ENCODE measurements around the gene CCNL1.
"Not testable (repeated sequence)": the region's sequence is repeated elsewhere in the genome, so short reads cannot be mapped to it uniquely, and the experiment has no call there.

The CCNL1 gene

GRCh38 chr3:157159762-157160657 is at the start of gene CCNL1:
CCNL1 (minus strand) TSS chr3:157160147; CDS start chr3:157160094, 53 bp downstream.
- peak; percentile 97 for DNase-seq

- no peak for DNase-seq
Observed at GRCh38 chr3:157204880-157205279, 44.9 kb upstream of the CCNL1 start.

- DNase-seq, result no peak
Observed at GRCh38 chr3:157204431-157204830, 44.5 kb upstream of the CCNL1 start.

GRCh38 chr3:157201648-157202278 is 41.8 kb upstream of the CCNL1 start:
- no peak for DNase-seq

GRCh38 chr3:157199841-157200240 is 39.9 kb upstream of the CCNL1 start:
- DNase-seq, result no peak

- no peak for DNase-seq
Observed at GRCh38 chr3:157195965-157196364, 36.0 kb upstream of the CCNL1 start.

- DNase-seq, result not testable (repeated sequence)
Observed at GRCh38 chr3:157191149-157191548, 31.2 kb upstream of the CCNL1 start.

GRCh38 chr3:157190380-157190872 is 30.5 kb upstream of the CCNL1 start:
- DNase-seq, result no peak

- DNase-seq, result no peak
Observed at GRCh38 chr3:157188391-157188790, 28.4 kb upstream of the CCNL1 start.

- no peak for DNase-seq
Observed at GRCh38 chr3:157182879-157183278, 22.9 kb upstream of the CCNL1 start.

- DNase-seq, result no peak
Observed at GRCh38 chr3:157180262-157180661, 20.3 kb upstream of the CCNL1 start.

GRCh38 chr3:157179365-157179803 is 19.4 kb upstream of the CCNL1 start:
- no peak for DNase-seq

- not testable (repeated sequence) for DNase-seq
Observed at GRCh38 chr3:157178503-157179364, 18.8 kb upstream of the CCNL1 start.

GRCh38 chr3:157177801-157178453 is 18.0 kb upstream of the CCNL1 start:
- not testable (repeated sequence) for DNase-seq

GRCh38 chr3:157176934-157177333 is 17.0 kb upstream of the CCNL1 start:
- no peak for DNase-seq

GRCh38 chr3:157175691-157176507 is 16.0 kb upstream of the CCNL1 start:
- peak; percentile 37 for DNase-seq

- peak; percentile 98 for DNase-seq
Observed at GRCh38 chr3:157174649-157175498, 14.9 kb upstream of the CCNL1 start.

GRCh38 chr3:157174290-157174648 is 14.3 kb upstream of the CCNL1 start:
- DNase-seq, result peak; percentile 49

GRCh38 chr3:157173343-157173742 is 13.4 kb upstream of the CCNL1 start:
- DNase-seq, result not testable (repeated sequence)

GRCh38 chr3:157172746-157173145 is 12.8 kb upstream of the CCNL1 start:
- DNase-seq, result no peak

GRCh38 chr3:157170861-157171260 is 10.9 kb upstream of the CCNL1 start:
- DNase-seq, result no peak
